GM21737 (cell line): ENCODE data around the gene IDH3G.
"Not testable (repeated sequence)": the region's sequence is repeated elsewhere in the genome, so short reads cannot be mapped to it uniquely, and the experiment has no call there.

ENCODE experiments used
- ATAC-seq: cut with Tn5 transposase; IDR thresholded peaks from one replicate; pipeline ENCODE4 v1.9.1; 2021; ENCODE audit warnings: mild to moderate bottlenecking, moderate library complexity; ENCODE audit not compliant: unreplicated experiment

IDH3G gene

GRCh38 chrX:153794018-153794896 lies at the start of gene IDH3G, which contains the start of gene SSR4:
Gene IDH3G, minus strand, starts transcription at chrX:153794375. Its CDS starts 49 bp downstream, at chrX:153794326.
Gene SSR4, plus strand, starts transcription at chrX:153794668. Its CDS starts 20 bp downstream, at chrX:153794688.
- peak; percentile 91 for ATAC-seq

GRCh38 chrX:153836921-153837320 lies 42.7 kb upstream of the IDH3G start:
- ATAC-seq = no peak

DNA sequence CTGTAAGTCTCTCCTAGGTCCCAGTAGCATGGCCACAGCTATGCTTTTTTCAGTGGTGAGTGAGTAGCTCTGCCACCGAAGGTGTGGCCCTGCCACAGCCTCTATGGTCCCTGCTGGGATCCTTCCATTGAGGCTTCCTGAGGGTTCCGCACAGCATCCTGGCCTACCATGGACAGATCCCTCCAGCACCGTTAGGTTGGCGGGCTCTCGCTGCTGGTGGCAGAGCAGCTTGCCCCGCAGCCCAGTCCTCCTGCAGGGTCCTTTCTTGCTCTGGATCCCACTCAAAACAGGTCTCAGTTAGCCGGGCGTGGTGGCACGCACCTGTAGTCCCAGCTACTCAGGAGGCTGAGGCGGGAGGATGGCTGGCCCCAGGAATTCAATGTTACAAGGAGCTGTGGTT lies 38.6 kb upstream of the IDH3G start:
- ATAC-seq = no peak

GRCh38 chrX:153831429-153832150 lies 37.4 kb upstream of the IDH3G start:
- ATAC-seq = no peak

- no peak for ATAC-seq
These were observed 36.7 kb upstream of the IDH3G start for GRCh38 chrX:153830640-153831428.

- no peak for ATAC-seq
These were observed 35.8 kb upstream of the IDH3G start, which contains the start of gene PDZD4 for GRCh38 chrX:153829799-153830639. Gene PDZD4, minus strand, starts transcription at chrX:153830544. Its CDS starts 246 bp downstream, at chrX:153830298.

DNA sequence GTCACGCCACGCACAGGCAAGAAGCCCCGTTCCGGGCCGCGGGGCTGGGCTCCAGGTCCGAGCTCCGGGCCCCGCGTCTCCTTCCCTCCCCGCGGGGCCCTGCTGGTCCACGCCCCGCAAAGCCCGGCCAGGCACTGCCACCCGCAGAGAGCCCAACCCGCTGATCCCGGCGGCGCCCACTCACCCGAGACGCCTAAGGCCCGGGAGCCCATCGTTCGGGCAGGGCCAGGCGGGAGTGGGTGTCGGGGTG lies 35.3 kb upstream of the IDH3G start:
- ATAC-seq = no peak

DNA sequence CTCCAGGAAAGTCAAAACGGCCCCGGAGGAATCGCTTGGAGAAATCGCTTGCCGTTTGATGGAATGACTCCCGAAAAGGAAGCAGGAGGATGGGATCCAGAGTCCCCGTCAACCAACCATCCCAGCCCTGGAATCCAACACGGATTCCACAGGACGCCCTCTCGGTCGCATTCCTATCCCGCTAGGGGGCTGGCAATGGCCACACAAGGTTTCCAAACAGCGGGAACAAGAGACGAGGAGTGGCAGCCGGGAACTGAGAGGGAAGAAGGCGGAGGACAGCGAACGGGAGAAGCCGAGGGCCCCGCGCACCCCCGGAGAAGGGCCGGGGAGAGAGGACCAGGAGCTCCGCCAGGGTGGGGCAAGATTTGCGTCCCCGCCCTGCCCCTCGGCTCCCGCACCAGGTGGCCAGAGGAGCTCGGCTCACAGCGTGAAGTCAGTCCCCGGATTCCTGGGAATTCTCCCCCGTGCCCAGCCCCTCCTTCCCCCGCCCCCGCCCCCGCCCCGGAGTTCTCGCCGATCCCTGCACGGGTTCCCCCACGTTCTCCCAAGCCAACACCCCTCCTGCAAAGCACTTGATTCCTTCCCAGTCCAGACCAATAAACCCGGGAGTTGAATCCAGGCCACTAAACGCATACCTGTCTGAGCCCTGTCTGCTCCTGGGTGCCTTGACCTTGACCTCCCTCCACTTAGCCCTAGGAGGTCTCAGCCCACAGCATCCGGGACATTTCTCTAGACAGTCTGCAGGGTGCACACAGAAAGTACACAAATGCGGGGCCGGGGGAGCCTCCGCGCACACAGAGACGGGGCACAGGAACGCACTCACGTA lies 34.8 kb upstream of the IDH3G start:
- no peak for ATAC-seq

DNA sequence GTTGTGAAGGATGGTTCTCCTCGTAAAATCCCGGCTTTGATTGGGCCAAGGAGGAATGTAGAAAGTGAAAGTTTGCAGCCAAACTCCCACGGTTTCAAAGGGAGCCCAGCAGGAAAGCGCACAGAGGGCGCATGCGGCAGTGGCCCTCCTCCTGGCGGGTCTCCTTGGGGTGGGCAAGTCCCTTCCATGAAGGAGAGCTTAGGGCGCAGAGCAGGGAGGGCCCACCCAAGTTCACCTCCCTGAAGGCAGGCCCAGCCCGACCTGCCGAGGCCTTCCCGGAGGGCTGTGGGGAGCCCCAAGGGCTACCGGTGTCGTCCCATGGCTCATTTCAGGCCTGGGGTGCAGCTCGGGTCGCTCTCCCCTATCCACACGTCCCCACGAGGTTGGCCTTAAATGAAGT lies 34.1 kb upstream of the IDH3G start:
- no peak for ATAC-seq

GRCh38 chrX:153827903-153828302 lies 33.7 kb upstream of the IDH3G start:
- no peak for ATAC-seq

GRCh38 chrX:153827016-153827415 lies 32.8 kb upstream of the IDH3G start:
- ATAC-seq = no peak

DNA sequence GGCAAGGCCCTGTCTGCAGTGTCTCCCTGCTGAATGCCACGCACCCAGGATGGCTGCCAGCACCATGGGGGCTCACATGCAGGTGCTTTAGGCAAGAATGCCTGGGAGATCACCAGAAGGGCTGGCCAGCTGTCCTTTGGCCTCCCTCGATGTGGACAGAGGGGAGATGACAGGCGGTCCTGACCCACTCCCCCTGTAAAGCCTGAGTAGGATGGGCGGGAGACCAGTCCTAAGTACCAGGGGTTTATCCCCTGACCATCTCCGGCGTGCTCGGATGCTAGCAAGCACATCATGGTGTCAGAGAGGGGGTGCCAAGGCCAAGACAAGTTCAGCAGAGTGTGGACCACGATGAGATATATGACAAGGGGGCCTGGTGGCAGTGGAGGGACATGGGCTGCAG lies 30.9 kb upstream of the IDH3G start:
- no peak for ATAC-seq

DNA sequence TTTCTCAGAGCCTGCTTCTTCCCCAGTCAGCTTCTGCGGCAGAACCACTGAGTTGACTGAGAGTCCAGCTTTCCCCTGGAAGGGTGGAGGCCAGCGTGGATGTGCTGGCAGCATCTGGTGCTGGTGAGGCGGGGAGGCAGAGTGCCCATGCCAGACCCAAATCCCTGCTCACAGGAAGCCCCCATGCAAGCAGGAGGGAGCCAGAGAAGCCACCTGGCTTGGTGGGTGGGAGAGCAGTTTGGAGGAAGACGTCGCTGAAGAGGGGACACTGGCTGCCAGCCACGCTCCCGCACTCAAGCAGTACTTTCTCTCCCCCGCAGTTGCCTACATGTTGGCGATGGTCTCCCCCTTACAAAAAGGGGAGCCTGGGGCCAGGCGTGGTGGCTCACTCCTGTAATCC lies 30.2 kb upstream of the IDH3G start:
- no peak for ATAC-seq

DNA sequence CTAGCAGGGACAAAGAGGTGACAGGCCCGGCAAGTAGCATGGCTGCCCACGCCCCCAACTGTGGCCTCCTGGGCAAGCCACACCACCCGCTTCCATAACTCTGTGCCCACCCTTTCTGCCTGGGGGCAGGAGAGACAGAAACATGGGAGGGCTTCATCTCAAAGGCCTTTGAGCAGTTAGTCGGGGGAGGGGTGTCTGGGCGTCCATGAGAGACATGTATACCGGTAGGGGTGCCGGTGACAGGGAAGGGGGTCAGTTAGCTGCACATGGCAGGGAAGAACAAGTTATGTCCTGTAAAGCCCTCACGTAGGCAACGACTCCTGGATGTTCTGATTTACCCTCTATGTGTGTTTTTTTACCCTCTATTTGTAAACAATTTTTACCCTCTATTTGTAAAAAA lies 26.9 kb upstream of the IDH3G start:
- ATAC-seq = no peak

- ATAC-seq = no peak
These were observed 26.4 kb upstream of the IDH3G start for GRCh38 chrX:153820601-153821000.

- ATAC-seq = no peak
These were observed 25.3 kb upstream of the IDH3G start for GRCh38 chrX:153819384-153820040.

DNA sequence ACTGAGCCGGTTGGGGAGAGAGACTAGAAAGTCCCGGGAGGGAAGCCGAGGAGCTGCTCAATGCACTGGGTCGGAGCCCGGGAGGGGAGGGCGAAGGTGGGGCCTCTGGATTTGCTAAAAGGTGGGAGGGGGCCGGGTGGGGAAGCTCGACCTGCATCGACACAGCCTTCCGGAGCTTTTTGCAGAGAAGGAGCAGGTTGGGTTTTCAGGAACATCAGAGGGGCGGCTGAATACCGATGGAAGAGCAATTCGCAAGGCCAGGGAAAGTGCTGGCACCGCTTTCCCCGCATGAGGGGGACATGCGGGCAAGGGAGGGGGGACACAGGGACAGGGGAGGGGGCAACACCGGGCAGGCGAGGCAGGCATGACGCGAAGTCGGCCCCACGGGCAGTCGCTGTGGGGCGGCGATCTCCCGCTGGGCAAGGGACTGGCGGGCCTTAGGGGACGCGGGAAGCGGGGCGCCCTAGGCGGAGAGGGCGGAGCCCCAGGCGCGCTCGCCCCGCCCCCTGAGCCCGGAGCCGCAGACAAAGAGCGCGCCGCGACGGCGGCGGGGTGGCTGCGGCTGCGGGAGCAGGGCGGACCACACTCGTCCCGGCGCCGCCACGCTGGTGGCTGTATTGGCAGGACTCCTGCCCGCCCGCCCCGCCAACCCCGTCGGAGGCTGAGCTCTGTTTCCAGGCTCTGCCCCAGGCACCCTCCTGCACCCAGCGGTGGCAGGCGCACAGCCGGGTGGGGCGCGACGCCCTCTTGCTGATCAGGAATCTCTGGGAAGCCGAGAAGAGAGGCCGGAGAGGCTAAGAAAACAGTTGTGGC lies 24.6 kb upstream of the IDH3G start:
- ATAC-seq = no peak

- not testable (repeated sequence) for ATAC-seq
These were observed 23.9 kb upstream of the IDH3G start for GRCh38 chrX:153818064-153818463.
